ENCODE results near the gene CLRN3.

CLRN3 gene

DNA sequence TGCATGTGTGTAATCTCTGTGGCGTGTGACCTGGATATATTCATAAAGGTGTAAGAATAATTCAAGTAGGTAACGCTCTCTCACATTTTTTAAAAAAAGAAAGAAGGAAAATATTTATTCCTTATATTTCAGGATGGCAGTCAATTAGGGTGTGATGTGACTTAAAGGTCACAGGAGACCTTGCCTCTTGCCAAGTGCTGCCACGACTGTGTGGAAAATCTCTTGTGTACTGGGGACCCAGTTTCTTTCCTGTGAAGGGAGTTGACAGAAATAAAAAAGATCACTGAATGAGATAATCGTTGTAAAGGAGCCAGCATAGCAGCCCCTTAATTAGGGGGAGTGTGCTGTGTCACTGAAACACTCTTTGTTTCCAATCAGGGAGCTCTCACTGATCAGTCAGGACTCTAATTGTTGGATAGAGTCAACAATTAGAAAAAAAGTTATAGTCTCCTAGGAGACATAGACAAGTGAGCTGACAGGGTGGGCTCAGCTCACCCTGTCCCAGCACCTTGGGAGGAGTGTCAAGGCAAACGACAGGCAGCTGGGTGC is 45.2 kb upstream of the CLRN3 start:
- no peak overlapping the region for H2AFZ ChIP-seq (ENCODE audit: low read length)
- no peaks in the 10 kb centered on the region for H3K36me3 ChIP-seq (ENCODE audit: insufficient read depth, low read length)
- TF ChIP-seq EZH2phosphoT487 (IDR thresholded peaks at IDR 0.05; ENCODE audit: borderline replicate concordance), result no peak
- TF ChIP-seq, protein P1, sequence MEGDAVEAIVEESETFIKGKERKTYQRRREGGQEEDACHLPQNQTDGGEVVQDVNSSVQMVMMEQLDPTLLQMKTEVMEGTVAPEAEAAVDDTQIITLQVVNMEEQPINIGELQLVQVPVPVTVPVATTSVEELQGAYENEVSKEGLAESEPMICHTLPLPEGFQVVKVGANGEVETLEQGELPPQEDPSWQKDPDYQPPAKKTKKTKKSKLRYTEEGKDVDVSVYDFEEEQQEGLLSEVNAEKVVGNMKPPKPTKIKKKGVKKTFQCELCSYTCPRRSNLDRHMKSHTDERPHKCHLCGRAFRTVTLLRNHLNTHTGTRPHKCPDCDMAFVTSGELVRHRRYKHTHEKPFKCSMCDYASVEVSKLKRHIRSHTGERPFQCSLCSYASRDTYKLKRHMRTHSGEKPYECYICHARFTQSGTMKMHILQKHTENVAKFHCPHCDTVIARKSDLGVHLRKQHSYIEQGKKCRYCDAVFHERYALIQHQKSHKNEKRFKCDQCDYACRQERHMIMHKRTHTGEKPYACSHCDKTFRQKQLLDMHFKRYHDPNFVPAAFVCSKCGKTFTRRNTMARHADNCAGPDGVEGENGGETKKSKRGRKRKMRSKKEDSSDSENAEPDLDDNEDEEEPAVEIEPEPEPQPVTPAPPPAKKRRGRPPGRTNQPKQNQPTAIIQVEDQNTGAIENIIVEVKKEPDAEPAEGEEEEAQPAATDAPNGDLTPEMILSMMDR (conservative IDR thresholded peaks at IDR 0.05; ENCODE audit: low read length), result no peak

GRCh38 chr10:127937069-127937468 is 44.3 kb upstream of the CLRN3 start:
- Histone ChIP-seq H3K4me3 (ENCODE audit: low read length, poor library complexity, severe bottlenecking) (no peak overlapping the region), H2AFZ (ENCODE audit: low read length) (no peak overlapping the region), H3K9me3 (ENCODE audit: insufficient read depth, low read depth, low read length) (no peaks in the 10 kb centered on the region), H3K27me3 (ENCODE audit: insufficient read depth, low read length, poor library complexity, severe bottlenecking) (no peaks in the 10 kb centered on the region), H3K4me1 (ENCODE audit: insufficient read depth, low read length, poor library complexity, severe bottlenecking) (no peaks in the 10 kb centered on the region), H3F3A (ENCODE audit: low read depth) (no peaks in the 10 kb centered on the region), H3K4me2 (ENCODE audit: low read depth, low read length, poor library complexity, severe bottlenecking) (no peak overlapping the region), H3K9me2 (replicated peaks; ENCODE audit: low read depth, low read length) (no peaks in the 10 kb centered on the region), H3K36me3 (ENCODE audit: insufficient read depth, low read length) (no peaks in the 10 kb centered on the region), H3K9ac (ENCODE audit: low read depth, low read length, poor library complexity, severe bottlenecking) (no peak overlapping the region), H3K79me2 (ENCODE audit: insufficient read depth, low read length) (no peaks in the 10 kb centered on the region), H4K20me1 (ENCODE audit: insufficient read depth, low read length, poor library complexity, severe bottlenecking) (no peaks in the 10 kb centered on the region)
- no peak for TF ChIP-seq EZH2phosphoT487 (IDR thresholded peaks at IDR 0.05; ENCODE audit: borderline replicate concordance)
- TF ChIP-seq, protein P1 (conservative IDR thresholded peaks at IDR 0.05; ENCODE audit: low read length), result no peak

More for the DNA sequence above, 45.2 kb upstream of the CLRN3 start:
- no peaks in the 10 kb centered on the region for H3K4me1 ChIP-seq (ENCODE audit: insufficient read depth, low read length, poor library complexity, severe bottlenecking)
- no peak overlapping the region for H3K4me3 ChIP-seq (ENCODE audit: low read length, poor library complexity, severe bottlenecking)
- no peaks in the 10 kb centered on the region for H3K27me3 ChIP-seq (ENCODE audit: insufficient read depth, low read length, poor library complexity, severe bottlenecking)
- H4K20me1 ChIP-seq (ENCODE audit: insufficient read depth, low read length, poor library complexity, severe bottlenecking), result no peaks in the 10 kb centered on the region
- H3K79me2 ChIP-seq (ENCODE audit: insufficient read depth, low read length), result no peaks in the 10 kb centered on the region
- no peak overlapping the region for H3K9ac ChIP-seq (ENCODE audit: low read depth, low read length, poor library complexity, severe bottlenecking)
- no peak overlapping the region for H3K4me2 ChIP-seq (ENCODE audit: low read depth, low read length, poor library complexity, severe bottlenecking)
- H3K9me2 ChIP-seq (replicated peaks; ENCODE audit: low read depth, low read length), result no peaks in the 10 kb centered on the region
- no peaks in the 10 kb centered on the region for H3K9me3 ChIP-seq (ENCODE audit: insufficient read depth, low read depth, low read length)
- no peaks in the 10 kb centered on the region for H3F3A ChIP-seq (ENCODE audit: low read depth)

DNA sequence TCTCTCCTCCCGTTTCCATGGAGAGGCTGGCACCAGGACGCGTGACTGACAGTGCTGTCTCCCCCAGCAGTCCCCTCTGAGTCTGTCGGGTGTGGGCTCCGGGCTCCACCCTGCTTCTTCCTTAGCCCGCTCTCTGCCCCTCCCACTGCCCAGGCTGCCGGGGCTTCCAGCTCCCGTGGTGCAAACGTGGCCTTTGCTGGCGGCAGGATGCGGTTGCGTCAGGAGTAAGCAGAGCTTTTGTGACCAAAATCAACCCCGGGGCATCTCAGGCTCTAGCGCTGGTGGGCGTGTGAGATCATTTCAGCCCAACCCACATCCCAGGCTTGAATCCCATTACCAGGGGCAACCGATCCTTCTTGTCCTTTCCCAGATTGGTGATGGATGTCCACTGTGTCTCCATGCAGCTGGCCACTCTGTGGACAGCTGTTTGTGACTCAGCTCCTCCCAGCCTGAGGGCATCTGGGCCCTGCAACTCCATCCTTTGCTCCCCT is 42.4 kb upstream of the CLRN3 start:
- Histone ChIP-seq H3K4me3 (ENCODE audit: low read length, poor library complexity, severe bottlenecking) (no peak overlapping the region), H3K36me3 (ENCODE audit: insufficient read depth, low read length) (no peaks in the 10 kb centered on the region), H3K9me2 (replicated peaks; ENCODE audit: low read depth, low read length) (no peaks in the 10 kb centered on the region), H4K20me1 (ENCODE audit: insufficient read depth, low read length, poor library complexity, severe bottlenecking) (no peaks in the 10 kb centered on the region), H3K79me2 (ENCODE audit: insufficient read depth, low read length) (no peaks in the 10 kb centered on the region), H3K4me1 (ENCODE audit: insufficient read depth, low read length, poor library complexity, severe bottlenecking) (no peaks in the 10 kb centered on the region), H2AFZ (ENCODE audit: low read length) (no peak overlapping the region), H3K9me3 (ENCODE audit: insufficient read depth, low read depth, low read length) (no peaks in the 10 kb centered on the region), H3K4me2 (ENCODE audit: low read depth, low read length, poor library complexity, severe bottlenecking) (no peak overlapping the region), H3K27me3 (ENCODE audit: insufficient read depth, low read length, poor library complexity, severe bottlenecking) (no peaks in the 10 kb centered on the region), H3K9ac (ENCODE audit: low read depth, low read length, poor library complexity, severe bottlenecking) (no peak overlapping the region), H3F3A (ENCODE audit: low read depth) (no peaks in the 10 kb centered on the region)
- no peak for TF ChIP-seq EZH2phosphoT487 (IDR thresholded peaks at IDR 0.05; ENCODE audit: borderline replicate concordance)
- TF ChIP-seq, protein P1 (conservative IDR thresholded peaks at IDR 0.05; ENCODE audit: low read length), result no peak

Data from Loucy (cell line).